Endothelial cell of umbilical vein (primary cell): ENCODE data around the gene ADCY5. TPM values are rescaled to one million over a fixed set of nuclear protein-coding genes. Genes with fewer than 3 reads are reported as not detected.

Source experiments
- BruUV-seq: library from RNA; stranded (reverse); fragments of 400-500 nt; replicated peaks from 2 replicates; lab custom pipeline; 2021; lab: Mats Ljungman, UMichigan
- CTCF ChIA-PET: fragments of 300-600, 350-600 bp; sonication (Branson Sonifier 250); formaldehyde crosslinking; loops from one replicate; lab custom pipeline; 2021; ENCODE audit warnings: antibody characterized with exemption, inconsistent platforms; lab: Charles Lee
- POLR2A ChIA-PET: fragments of 300-600, 350-600 bp; sonication (Branson Sonifier 250); formaldehyde crosslinking; loops from one replicate; lab custom pipeline; 2021; ENCODE audit warnings: antibody characterized with exemption, inconsistent platforms; lab: Charles Lee
- DNase-seq: peaks from one replicate; pipeline ENCODE4 v3.0.0-alpha.2; 2011; ENCODE audit warnings: low read depth, low spot score
- FAIRE-seq: peaks from 2 replicates; lab custom pipeline; 2011; peaks lifted over from hg19 to GRCh38; lab: Jason Lieb, UNC
- H2AFZ ChIP-seq: 2 replicates; pipeline ENCODE4 v1.6.0; 2012; ENCODE audit warnings: low read depth, low read length, control low read depth, inconsistent platforms
- H3K27ac ChIP-seq: 2 replicates; pipeline ENCODE4 v1.5.1; 2011; ENCODE audit warnings: low read depth, mild to moderate bottlenecking, control low read depth, low read length, moderate library complexity; ENCODE audit not compliant: insufficient read depth
- H3K27me3 ChIP-seq, 2 experiments: 2 replicates each; pipeline versions ENCODE4 v1.6.0 to v1.6.1; 2011; ENCODE audit warnings: low read length in 2 of 2, mixed read lengths in 1 of 2; ENCODE audit not compliant: control insufficient read depth in 2 of 2, insufficient read depth in 2 of 2
- H3K36me3 ChIP-seq, 2 experiments: 2 replicates in 1 of 2; 3 replicates in 1 of 2; pipeline ENCODE4 v1.5.1; 2011; ENCODE audit warnings: low read length in 2 of 2, mild to moderate bottlenecking in 1 of 2, moderate library complexity in 1 of 2; ENCODE audit not compliant: control insufficient read depth in 2 of 2, insufficient read depth in 2 of 2; ENCODE audit errors: extremely low read depth in 1 of 2
- H3K4me1 ChIP-seq: 3 replicates; pipeline ENCODE4 v1.5.1; 2011; ENCODE audit warnings: mild to moderate bottlenecking, low read length; ENCODE audit not compliant: control insufficient read depth, insufficient read depth; ENCODE audit errors: extremely low read depth
- H3K4me2 ChIP-seq: 2 replicates; pipeline ENCODE4 v1.6.1; 2011; ENCODE audit warnings: low read length, control low read depth, mixed read lengths; ENCODE audit not compliant: insufficient read depth
- H3K4me3 ChIP-seq, 3 experiments: fragments of 200-600 bp in 1 of 3; sonication (generic), shearing (Covaris generic) in 1 of 3; replicated peaks in 1 of 3; 2 replicates each; pipeline ENCODE4 v1.5.1; 2011 to 2016; ENCODE audit warnings: control low read depth in 3 of 3, low read length in 3 of 3, mild to moderate bottlenecking in 2 of 3, inconsistent platforms in 1 of 3, low read depth in 1 of 3, moderate library complexity in 1 of 3; ENCODE audit not compliant: insufficient read depth in 1 of 3
- H3K79me2 ChIP-seq: 2 replicates; pipeline ENCODE4 v1.6.0; 2012; ENCODE audit warnings: low read length, inconsistent platforms; ENCODE audit not compliant: control insufficient read depth, insufficient read depth
- H3K9ac ChIP-seq: replicated peaks from 2 replicates; pipeline ENCODE3; 2011; ENCODE audit warnings: low read length, control low read depth; ENCODE audit not compliant: insufficient read depth; ENCODE audit errors: extremely low read depth
- H3K9me1 ChIP-seq: replicated peaks from 3 replicates; pipeline ENCODE4 v1.6.0; 2011; ENCODE audit warnings: mild to moderate bottlenecking, low read length; ENCODE audit not compliant: control insufficient read depth, insufficient read depth; ENCODE audit errors: extremely low read depth
- H3K9me3 ChIP-seq: replicated peaks from 2 replicates; pipeline ENCODE4 v1.5.1; 2012; ENCODE audit warnings: low read length, inconsistent platforms; ENCODE audit not compliant: control insufficient read depth, insufficient read depth
- H4K20me1 ChIP-seq: replicated peaks from 2 replicates; pipeline ENCODE3; 2011; ENCODE audit warnings: mild to moderate bottlenecking, low read length; ENCODE audit not compliant: control insufficient read depth, insufficient read depth; ENCODE audit errors: extremely low read depth
- CTCF ChIP-seq, 2 donors: IDR thresholded peaks; 1 replicate in 1 of 2; 2 replicates in 1 of 2; pipeline ENCODE4 v1.5.1; 2011; ENCODE audit warnings: low read length in 2 of 2, mild to moderate bottlenecking in 2 of 2, moderate library complexity in 2 of 2, control low read depth in 1 of 2, inconsistent platforms in 1 of 2, low read depth in 1 of 2; ENCODE audit not compliant: insufficient read depth in 1 of 2; ENCODE audit errors: extremely low read depth in 1 of 2
- EZH2 ChIP-seq: IDR thresholded peaks from 2 replicates; pipeline ENCODE4 v1.6.1; 2012; ENCODE audit warnings: borderline replicate concordance, low read depth, mild to moderate bottlenecking, moderate library complexity, low read length, inconsistent platforms; ENCODE audit not compliant: severe bottlenecking
- FOS ChIP-seq: IDR thresholded peaks from 2 replicates; pipeline ENCODE4 v1.6.1; 2011; ENCODE audit warnings: mild to moderate bottlenecking, low read length, moderate library complexity, borderline replicate concordance; ENCODE audit not compliant: insufficient read depth
- GATA2 ChIP-seq: IDR thresholded peaks from 2 replicates; pipeline ENCODE4 v1.7.0; 2011; ENCODE audit warnings: low read depth, mild to moderate bottlenecking, moderate library complexity, mixed read lengths, low read length; ENCODE audit not compliant: insufficient read length, insufficient read depth
- JUN ChIP-seq: IDR thresholded peaks from 2 replicates; pipeline ENCODE4 v1.6.1; 2011; ENCODE audit warnings: borderline replicate concordance, low read depth; ENCODE audit not compliant: insufficient read length, insufficient read depth
- MYC ChIP-seq: IDR thresholded peaks from one replicate; pipeline ENCODE4 v1.6.1; 2011; ENCODE audit warnings: mild to moderate bottlenecking, low read depth, low read length
- POLR2A ChIP-seq: IDR thresholded peaks from 2 replicates; pipeline ENCODE4 v1.6.1; 2012; ENCODE audit warnings: low read depth, mild to moderate bottlenecking, control low read depth, low read length
- POLR2AphosphoS5 ChIP-seq: IDR thresholded peaks from 2 replicates; pipeline ENCODE4 v1.6.1; 2012; ENCODE audit warnings: low read depth, mild to moderate bottlenecking, control low read depth, low read length, moderate library complexity; ENCODE audit not compliant: insufficient read depth
- dilution Hi-C: fragments of 300-500 bp; cut with MboI; formaldehyde crosslinking; loops from one replicate; pipeline ENCODE4 v1.15.0; 2019; ENCODE audit warnings: low sequenced_read_pairs; ENCODE audit not compliant: extremely low pct_ligation_motif_present
- intact Hi-C: fragments of 100-400 bp; cut with micrococcal nuclease; formaldehyde crosslinking; loops from one replicate; pipeline ENCODE4 v1.10.0; 2022
- polyA plus RNA-seq, 4 experiments: library from polyadenylated mRNA; depleted of rRNA in 3 of 4; stranded (reverse) in 3 of 4; unstranded in 1 of 4; fragments of >200 nt; gene quantifications; 2 replicates each; pipeline versions ENCODE4 v1.2.1 to v1.2.3, GENCODE V29; 2011 to 2012; ENCODE audit warnings: missing spikeins in 1 of 4
- total RNA-seq: library from RNA; stranded (reverse); gene quantifications from 2 replicates; pipeline ENCODE4 v1.2.3, GENCODE V29; 2021
- TF ChIP-seq, protein P1 (sequence below): IDR thresholded peaks from 2 replicates; pipeline ENCODE4 v1.6.1; 2011; ENCODE audit not compliant: insufficient read depth, insufficient read length

ADCY5 gene
- total and polyA plus RNA-seq, 2 donors (not counting 3 experiments of a cell fraction or from before 2014, with no cell fraction given): 0.01 TPM; not detected in 1

DNA sequence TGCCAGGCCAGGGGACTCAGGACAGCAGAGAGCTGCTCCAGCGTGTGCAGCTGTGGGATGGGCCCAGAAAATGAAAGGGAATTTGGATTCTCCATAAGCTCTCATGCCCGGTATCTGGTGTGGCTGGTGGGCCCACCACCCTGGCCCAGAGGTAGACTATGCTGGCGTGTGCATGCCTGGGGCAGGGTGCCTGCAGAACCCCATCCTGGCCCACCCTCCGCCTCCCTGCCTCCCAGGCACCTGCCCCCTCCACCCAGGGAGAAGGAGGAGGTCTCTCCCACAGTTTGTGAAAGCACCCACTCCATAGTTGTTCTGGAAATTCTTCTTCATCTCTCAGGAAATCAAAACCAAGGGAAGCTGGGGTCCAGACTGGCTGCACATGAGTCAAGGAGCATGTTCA lies 112.9 kb downstream of the ADCY5 start:
- intact Hi-C loops: no loop called here
- dilution Hi-C loops: no loop called here
- H3K79me2 ChIP-seq: no peaks in the 10 kb centered on the region
- H3K27me3 ChIP-seq: no peaks in the 10 kb centered on the region
- no peaks in the 10 kb centered on the region for H3K9me1 ChIP-seq
- BruUV-seq: no TSS peak
- H3K36me3 ChIP-seq: no peaks in the 10 kb centered on the region
- no peak overlapping the region for H3K4me2 ChIP-seq
- FAIRE-seq (no peak), DNase-seq (no peak)
- H3K4me3 ChIP-seq: no peak overlapping the region
- H2AFZ ChIP-seq: no peak overlapping the region
- POLR2A ChIA-PET: no interaction called here
- no peaks in the 10 kb centered on the region for H3K4me1 ChIP-seq
- CTCF ChIA-PET: interaction anchor here (0.7 kb wide), 1 partner anchor 14 kb away, joined by 3 read pairs; no protein-coding TSS in a partner anchor
- TF ChIP-seq CTCF (IDR thresholded peaks at IDR 0.05; ENCODE audit: extremely low read depth in 1 of 2, insufficient read depth in 1 of 2, low read depth in 1 of 2, low read length in 2 of 2) (no peak), JUN (no peak), POLR2A (no peak), GATA2 (no peak), MYC (no peak), EZH2 (no peak), FOS (no peak), POLR2AphosphoS5 (no peak)
- TF ChIP-seq, protein P1, sequence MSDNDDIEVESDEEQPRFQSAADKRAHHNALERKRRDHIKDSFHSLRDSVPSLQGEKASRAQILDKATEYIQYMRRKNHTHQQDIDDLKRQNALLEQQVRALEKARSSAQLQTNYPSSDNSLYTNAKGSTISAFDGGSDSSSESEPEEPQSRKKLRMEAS: no peak
- no peaks in the 10 kb centered on the region for H4K20me1 ChIP-seq
- no peak overlapping the region for H3K27ac ChIP-seq
- no peaks in the 10 kb centered on the region for H3K9me3 ChIP-seq
- no peak overlapping the region for H3K9ac ChIP-seq
